MM.1S (cell line): ENCODE data around the gene EHBP1.

ENCODE experiments used
- EZH2phosphoT487 ChIP-seq: fragments of 300-600 bp; sonication (generic); IDR thresholded peaks from 2 replicates; pipeline ENCODE4 v1.6.1; 2018; ENCODE audit warnings: antibody characterized with exemption, low read length
- TF ChIP-seq, protein P1 (sequence below): fragments of 300-600 bp; sonication (generic); IDR thresholded peaks from 2 replicates; pipeline ENCODE4 v1.5.1; 2016; ENCODE audit warnings: antibody characterized with exemption, low read length, mixed read lengths

DNA sequence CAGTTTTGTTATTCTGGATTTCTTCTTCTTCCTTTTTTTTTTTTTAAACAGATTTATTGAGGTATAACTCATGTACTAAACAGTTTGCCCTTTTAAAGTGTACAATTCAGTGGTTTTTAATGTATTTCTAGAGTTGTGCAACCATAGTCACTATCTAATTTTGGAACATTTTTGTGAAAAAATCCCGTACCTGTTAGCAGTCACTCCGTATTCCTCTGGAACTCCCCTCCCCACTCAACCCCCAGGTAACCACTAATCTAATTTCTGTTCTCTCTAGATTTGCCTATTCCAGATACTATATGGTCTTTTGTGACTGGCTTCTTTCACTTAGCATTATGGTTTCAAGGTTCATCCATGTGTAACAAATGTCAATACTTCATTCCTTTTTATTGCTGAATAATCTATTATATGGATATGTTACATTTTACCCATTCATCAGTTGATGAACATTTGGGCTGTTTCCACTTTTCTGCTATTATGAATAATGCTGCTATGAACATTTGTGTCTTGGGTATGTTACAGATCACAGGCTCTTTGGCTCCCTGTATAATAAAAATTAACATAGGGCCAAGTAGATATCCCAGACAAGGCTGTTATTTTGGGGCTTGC, 21.9 kb downstream of the EHBP1 start:
- TF ChIP-seq, protein P1, sequence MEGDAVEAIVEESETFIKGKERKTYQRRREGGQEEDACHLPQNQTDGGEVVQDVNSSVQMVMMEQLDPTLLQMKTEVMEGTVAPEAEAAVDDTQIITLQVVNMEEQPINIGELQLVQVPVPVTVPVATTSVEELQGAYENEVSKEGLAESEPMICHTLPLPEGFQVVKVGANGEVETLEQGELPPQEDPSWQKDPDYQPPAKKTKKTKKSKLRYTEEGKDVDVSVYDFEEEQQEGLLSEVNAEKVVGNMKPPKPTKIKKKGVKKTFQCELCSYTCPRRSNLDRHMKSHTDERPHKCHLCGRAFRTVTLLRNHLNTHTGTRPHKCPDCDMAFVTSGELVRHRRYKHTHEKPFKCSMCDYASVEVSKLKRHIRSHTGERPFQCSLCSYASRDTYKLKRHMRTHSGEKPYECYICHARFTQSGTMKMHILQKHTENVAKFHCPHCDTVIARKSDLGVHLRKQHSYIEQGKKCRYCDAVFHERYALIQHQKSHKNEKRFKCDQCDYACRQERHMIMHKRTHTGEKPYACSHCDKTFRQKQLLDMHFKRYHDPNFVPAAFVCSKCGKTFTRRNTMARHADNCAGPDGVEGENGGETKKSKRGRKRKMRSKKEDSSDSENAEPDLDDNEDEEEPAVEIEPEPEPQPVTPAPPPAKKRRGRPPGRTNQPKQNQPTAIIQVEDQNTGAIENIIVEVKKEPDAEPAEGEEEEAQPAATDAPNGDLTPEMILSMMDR, result no peak
- TF ChIP-seq EZH2phosphoT487, result no peak
